GM21723 (cell line): ENCODE measurements around the gene PROX1.

ENCODE experiments used
- ATAC-seq: cut with Tn5 transposase; IDR thresholded peaks from one replicate; pipeline ENCODE4 v1.9.1; 2021; ENCODE audit warnings: mild to moderate bottlenecking, moderate library complexity; ENCODE audit not compliant: unreplicated experiment

PROX1 gene

DNA sequence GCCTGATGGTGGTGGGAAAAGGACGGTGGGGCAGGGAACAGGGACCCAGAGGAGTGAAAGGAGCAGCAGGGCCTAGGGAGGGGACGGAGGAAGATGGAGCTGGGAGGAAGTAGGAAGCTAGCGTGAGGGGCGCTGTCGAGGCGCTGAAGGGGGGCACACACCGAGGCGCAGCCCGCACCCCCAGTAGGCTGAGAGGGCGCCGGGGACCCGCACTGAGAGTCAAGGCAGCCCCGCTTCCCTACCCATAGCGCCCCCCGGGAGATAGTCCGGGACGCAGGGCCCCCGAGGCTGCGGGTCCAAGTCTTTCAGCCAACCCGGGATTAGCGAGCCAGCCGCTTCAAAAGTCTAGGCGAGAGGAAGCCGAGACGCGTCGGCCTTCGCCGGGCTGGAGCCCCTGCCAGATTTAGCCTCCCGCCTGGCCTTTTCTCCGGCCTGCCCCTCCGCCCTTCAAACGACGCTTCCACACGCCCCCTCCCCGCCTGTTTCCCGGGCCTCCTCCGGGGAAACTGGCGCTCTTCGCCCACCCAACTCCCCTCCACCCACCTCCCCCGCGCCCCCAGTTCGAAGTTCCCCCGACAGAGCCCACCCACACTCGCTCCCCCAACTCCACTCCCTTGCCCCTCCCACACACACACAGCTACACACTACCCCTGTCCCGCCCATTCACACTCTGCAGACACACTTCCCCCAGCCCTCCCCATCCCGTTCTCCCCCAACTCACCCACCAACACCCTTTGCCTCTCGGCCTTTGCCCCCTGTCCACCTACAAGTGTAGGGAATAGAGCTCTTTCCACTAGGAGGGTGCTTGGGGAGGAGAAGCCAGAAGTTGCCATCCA, 7.8 kb upstream of the PROX1 start:
- ATAC-seq: no peak

DNA sequence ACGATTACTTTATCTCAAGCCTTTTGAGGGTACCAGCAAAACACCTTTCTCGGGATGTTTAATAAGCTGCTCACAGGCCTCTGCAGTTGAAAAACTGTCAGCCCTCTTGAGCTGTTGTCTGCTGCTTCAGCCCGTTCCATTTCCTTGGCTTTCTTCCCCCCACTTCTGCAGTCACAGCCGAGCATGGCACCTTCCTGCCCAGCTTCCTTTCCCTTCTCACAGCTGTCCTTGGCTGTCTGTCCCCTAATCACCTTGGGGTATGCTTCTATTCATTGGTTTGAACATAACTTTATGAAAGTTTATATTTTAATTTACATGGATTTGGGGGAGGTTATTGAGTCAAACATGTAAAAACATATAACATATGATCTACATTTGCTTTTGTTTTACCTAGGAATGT, 6.9 kb upstream of the PROX1 start:
- no peak for ATAC-seq

DNA sequence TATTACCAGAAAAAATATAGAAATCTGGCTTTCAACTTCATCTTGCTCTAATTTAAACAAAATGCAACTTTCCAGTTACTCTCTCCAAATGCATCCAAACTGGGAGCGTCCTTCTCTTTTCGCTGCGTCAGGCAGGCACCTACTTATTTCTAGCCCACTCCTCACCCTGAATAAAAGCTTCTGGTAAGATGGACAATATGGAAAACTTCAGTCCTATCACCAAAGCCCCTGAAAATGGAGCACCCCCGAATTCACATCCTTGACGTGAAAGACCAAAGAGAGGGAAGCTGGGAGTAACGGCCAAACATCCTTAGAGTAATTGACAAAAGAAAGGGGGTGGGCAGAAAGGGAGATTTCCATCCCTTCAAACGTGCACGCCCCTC, 5.5 kb upstream of the PROX1 start:
- ATAC-seq: no peak

DNA sequence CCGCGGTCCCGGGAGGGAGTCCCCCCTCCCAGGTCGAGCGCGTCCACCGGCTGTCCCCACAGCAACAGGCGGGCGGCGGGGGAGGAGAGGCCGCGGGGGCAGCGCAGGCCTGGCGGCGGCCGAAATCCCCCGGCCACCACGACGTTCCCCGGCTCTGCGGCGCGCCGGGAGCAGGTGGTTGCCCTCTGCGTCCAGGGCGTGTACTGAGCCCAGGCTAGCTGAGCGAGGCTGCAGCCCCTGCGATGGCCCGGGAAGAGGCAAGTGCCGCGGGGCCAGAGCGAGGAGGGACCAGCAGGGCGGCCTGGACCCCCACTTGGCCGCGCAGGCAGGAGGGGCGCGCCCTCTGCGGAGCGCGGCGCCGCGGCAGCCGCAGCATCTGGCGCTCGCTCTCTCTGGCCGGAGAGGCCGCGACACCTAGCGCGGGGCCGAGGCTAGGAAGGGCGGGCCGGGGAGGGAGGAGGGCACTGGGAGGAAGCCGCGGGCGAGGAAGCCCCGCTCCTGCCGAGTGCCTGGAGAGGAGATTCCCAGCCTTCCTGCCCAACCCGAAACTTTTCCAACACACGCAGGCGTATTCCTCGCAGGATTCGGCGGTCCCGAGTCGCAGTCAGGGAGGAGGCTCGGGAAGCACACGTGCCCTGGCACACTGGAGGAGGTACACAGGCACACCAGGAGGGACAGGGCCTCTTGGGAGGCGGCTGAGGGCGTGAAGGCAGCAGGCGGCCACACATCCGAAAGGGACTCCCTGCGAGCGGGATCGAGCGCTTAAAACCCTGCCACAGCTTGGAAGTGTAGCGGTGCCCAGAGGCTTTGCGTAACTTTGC, 4.9 kb upstream of the PROX1 start:
- ATAC-seq: no peak

DNA sequence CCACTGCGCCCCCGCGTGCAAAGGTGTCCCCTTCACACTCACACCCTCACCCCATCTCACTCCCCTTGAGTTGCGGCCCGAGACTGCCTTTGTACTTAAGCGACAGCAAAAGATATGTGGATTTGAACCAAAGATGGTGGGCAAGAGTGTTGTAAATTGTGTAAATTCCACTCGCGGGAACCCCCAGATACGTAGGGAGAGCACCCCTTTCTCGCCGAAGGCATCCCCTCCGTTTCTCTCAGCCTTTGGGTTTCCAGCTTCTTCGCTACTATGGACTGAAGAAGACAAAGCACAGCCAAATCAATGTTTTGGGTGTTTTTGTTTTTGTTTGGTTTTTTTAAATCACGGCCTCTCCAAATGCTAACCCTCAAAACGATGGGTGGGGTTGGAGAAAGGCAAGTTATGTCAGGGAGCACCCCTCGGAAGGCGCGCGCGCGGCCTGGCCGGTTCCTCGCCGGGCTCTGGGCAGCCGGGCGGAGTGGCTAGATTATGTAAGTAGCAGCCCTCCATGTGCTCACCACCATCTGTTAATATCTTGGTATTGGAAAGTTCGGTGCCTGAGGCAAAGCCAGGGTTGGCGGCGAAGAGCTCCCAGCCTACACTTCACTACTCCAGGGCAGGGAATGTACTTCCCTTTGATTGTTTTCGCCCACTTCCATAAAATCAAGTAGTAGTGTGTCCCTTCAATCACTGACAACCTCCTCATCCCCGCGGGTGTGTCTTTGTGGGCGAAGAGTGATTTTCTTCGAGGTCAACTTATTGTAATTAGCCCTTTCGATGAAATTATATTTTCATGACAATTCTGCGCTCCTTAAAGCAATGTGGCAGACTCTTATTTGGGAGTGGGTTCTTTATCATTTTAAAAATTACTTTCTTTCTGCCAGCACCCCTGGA, 4.0 kb upstream of the PROX1 start:
- no peak for ATAC-seq

DNA sequence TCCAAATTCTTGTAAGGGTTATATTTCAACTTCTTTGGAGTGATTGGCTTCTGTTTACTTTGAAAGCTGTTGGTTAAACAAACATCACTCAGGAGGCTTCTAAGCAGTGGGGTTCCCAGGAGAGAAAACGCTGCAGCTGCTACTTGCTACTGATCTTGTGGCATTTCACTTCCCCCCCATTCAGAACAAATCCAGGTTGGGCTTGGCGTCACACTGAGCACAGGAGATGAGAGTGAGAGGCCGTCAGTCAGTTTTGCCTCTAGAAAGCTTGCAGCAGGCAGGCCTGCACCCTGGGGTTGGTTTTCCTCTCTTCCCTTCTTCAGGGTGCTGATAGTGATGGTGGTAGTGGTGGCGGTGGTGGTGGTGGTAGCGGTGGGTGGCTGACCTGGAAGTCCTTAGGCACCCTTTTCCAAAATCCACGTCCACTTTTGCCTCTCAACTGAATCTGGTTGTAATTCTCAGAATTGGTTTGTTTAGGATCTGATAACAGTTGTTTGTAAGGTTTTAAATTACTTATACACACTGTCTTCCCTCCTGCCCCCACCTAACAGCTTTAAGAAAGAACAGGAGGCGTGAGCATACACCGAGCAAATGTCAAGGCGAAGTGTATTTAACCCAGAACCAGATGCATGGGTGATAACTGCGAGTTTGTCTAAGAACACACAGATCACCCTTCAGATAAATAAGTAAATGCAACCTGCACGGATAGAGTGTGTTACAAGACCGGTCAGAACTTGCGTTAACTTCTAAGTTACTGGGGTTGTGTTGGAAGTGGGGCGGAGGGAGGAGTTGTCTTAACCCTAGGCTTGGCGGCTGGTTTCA, 3.2 kb upstream of the PROX1 start:
- no peak for ATAC-seq

DNA sequence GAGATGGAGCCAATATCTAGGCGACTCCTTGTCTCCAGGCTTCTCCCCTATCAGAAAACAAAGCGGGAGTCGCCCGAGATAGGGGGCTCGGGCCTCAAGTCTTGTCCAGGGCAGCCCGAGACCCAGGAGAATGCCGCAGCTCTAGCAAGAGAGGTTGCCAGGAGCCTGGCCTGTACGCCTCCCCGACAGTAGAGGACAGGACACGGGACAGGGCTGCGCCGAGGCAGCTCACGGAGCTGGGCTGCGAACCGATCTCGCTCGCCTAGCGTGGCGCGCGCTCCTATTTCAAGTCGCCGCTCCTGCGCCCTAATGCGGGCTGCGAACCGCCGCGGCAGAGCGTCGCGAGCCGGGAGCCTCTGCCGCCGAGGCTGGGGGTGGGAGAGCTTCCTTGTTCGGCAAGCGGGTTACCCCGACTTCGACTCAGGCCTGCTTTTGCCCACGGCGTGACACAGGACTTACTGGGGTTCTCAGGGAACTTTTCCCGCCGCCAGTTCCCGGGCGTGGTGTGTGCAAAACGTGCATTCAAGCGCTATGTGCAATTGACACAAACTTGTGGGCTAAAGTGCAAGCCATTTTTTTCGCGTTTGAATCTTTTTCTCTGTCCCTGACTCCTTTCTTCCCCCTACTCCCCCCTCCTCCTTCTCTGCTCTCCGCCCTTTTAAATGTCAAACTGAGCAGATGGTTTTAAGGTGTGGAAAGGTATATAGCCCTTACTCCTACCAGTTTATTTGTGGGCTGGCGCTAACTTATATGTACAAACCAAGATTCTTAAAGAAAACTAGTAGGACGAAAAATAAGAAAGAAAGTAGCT, 2.4 kb upstream of the PROX1 start:
- ATAC-seq: no peak

DNA sequence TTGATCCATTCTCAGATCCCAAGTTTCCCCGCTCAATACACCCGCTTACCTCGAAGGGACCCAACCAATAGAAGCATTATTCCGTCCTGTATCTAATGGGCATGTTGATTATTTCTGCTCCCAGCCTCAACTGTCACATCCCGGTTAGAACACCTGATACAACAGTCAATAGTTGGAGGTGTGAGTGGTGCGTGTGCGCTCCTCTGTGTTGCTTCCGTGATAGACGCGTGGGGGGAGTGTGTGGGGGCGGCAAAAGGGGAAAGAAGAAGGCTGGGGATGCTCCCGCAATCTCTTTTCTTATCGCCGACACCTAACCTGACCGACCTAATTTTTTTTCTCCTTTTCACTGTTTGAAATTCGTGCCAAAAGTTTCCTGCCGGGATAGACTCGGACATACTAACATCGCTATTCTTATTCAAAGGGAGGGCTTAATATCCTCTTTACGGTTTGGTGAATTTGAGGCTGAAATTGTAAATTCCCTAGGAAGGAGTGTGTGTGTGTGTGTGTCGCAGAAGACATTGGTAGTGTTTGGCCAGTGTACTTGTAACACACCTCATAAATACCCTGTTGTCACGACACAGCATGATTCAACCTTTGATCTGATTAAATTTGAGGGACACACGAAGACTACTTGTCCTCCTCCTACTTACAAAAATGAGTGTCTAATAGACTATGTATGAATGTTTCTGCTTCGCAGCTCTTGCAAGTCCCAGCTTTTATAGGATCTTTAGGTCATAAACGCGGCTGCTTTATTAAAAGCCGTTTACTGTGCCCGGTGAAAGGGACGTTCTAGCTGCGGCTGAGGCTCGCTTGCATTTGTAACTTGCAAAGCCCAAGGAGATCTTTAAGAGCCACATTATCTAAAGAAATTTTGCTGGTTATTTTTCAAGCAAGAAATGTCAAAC, 1.5 kb upstream of the PROX1 start:
- ATAC-seq: no peak

DNA sequence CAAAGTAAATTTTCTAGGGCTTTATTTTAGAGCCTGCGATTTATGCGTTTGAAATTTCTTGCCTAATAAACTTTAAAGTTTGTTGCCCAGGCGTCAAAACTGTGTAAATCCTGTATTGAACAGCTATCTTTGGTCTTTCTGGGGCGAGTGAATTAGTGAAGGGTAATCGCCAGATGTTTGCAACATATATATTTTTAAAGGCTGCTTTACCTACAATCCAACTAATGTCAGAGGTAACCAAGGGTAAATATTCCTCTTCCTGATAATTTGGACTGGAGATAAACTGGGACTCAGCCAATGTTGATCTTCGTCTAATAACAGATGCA, 885 bp upstream of the PROX1 start:
- ATAC-seq: no peak

DNA sequence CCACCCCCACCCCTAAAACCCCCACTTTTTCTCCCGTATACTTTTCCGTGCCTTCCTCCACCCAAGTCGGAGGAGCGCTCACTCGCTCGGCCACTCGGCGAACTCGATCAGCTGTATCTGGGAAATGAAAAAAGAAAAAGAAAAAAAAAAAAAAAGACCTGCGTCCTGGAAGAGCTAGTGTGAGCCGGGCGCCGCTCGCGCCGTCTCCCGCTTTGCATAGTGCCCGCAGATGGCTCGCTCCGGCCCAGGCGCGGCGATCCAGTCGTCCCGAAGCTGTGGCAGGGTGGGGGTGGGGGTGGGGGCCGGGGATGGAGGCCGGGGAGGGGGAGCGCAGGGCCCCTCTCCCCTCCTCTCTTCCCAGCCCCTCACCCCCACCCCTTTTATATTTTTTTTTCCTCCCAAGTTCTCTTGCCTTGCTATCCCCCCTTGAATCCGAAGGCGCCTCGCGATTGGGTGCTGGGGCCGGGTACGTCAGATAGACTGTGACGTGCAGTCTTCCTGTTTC, 299 bp upstream of the PROX1 start:
- peak; percentile 35 for ATAC-seq

DNA sequence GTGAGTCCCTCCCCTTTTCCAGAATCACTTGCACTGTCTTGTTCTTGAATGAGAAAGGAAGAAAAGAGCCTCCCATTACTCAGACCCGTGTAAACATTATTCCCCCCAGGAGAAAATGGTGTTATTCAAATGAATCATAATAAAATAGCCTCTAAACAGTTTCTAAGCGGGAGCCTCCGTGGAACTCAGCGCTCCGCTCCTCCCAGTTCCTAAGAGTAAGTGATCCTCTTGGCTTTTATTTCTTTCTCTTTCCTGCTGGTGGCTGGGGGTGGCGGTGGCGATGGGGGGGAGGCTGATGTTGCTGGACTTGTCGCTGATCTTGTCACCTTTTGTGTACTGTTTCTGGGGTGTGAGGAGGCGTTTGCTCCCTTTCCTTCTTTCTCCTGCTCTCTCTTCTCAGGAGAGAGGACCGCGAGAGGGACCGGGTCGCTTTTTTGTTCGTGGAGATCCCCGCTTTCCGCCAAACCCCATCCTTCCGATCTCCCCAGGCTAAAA, 781 bp downstream of the PROX1 start:
- ATAC-seq: no peak

DNA sequence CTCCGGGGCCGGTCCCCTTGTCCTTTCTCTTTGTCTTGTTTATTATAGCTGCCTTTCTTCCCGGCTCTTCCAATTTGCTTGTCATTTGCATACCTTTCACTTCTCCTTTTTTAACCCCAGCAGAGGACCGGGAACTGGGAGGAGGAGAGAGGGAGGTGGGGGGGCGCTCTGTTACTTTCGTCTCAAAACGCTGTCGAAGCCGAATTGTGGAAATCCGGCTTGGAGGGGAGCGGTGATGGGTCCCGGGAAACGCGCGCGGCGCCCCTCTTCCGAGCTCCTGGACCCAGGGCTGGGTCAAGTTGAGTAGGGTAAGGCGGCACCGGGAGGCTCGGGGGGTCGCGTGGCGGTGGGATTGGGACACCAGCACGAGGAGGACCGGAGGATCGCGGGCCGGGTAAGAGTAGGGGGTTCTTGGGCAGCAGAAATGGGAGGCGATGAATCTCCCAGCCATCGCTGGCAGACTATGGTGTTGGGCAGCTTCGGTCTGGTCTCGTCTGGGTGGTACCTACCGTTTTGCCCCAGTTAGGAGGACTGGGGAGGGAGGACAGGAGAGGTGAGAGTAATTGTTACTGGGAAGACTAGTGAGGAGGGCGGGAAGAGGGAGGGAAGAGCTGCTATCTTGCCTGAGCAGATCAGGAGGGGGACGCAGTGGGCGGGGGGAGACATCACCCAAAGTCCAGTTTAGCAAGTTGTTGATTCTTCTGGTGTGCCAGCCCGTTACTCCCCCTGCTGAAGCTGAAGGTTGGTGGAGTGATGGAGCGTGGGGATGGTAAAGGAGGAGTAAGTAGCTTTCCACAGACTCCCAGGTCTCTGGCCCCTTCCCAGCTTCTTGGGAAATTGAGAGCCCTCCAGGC, 1.5 kb downstream of the PROX1 start:
- ATAC-seq: no peak

DNA sequence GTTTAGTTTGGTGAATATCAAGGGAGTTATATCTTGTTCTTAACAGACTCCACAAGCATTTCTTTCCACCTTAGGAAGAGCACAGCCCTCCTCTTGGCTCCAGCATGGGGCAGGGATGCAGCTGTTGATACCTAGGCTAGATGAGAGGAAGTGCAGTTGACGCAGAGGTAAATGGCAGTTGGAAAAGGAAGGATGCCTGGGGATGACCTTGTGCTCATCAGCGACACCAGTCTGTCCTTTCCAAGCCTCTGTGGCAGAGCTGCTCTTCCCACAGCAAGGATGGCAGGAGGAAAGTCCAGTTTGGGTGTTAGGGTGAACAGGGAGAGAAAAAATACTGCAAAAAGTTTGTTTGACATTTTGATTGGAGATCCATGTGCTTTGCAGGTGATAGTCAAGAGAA, 6.2 kb downstream of the PROX1 start:
- ATAC-seq: no peak

DNA sequence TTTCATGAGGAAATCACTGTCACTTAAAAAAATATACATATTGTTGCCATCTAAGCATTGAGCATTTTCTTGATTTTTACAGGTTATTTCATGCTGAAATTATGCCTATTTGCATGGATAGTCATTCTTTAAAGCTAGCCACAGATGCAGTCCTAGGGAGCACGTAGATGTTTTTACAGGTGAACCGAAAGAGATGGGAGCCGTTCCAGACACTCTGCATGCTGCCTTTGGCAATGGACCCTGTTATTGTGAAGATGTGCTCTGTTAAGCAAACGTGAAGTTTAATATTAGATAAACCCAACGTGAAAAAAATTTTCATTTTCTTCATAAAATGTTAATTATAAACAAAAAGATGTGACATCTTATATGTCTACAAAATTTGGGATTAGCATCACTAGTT, 7.1 kb downstream of the PROX1 start:
- no peak for ATAC-seq

DNA sequence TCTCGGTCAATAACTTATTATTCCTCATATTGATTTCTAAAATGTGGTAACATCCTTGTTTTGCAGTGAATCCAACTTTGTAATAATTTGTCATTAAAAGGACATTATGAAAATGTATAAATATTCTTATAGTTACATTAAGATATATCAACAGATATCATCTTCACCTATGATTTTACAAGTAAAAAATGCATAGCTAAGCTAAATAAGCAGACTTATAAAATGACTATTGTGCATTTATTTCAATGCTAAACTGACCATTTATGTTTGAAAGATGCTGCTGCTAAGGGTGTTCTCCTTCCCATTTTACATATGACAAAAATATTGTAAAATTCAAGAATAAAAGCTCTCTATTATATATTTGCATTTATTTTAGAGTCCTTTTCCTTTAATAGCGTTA, 7.8 kb downstream of the PROX1 start:
- no peak for ATAC-seq

DNA sequence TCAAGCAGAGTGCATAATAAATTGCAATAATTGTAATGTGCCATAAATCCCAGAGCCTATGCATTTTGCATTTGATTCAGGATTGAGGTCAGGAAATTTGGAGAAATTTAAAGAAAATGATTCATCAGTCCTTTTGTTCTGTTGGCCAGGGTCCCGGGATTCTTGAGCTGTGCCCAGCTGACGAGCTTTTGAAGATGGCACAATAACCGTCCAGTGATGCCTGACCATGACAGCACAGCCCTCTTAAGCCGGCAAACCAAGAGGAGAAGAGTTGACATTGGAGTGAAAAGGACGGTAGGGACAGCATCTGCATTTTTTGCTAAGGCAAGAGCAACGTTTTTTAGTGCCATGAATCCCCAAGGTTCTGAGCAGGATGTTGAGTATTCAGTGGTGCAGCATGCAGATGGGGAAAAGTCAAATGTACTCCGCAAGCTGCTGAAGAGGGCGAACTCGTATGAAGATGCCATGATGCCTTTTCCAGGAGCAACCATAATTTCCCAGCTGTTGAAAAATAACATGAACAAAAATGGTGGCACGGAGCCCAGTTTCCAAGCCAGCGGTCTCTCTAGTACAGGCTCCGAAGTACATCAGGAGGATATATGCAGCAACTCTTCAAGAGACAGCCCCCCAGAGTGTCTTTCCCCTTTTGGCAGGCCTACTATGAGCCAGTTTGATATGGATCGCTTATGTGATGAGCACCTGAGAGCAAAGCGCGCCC, 8.7 kb downstream of the PROX1 start:
- no peak for ATAC-seq
